Activated T-cell treated with anti-CD3 and anti-CD28 coated beads, Interleukin-2, amount 50 U/mL, for 4 hours (primary cell): ENCODE results near the gene SRSF3. TPM values are rescaled to one million over a fixed set of nuclear protein-coding genes. Genes with fewer than 3 reads are reported as not detected.

Experiments used
- ATAC-seq, 2 donors: fragments of 200-7000 bp; cut with Tn5 transposase; one replicate each; pipeline ENCODE4 v1.10.0; 2021
- DNase-seq: peaks from one replicate; pipeline ENCODE4 v3.0.0-alpha.2; 2020
- H3K27me3 Mint-ChIP-seq: one replicate; pipeline ENCODE4 v1.8.0; 2021; ENCODE audit warnings: low read depth, mixed read lengths
- H3K36me3 Mint-ChIP-seq: one replicate; pipeline ENCODE4 v1.8.0; 2022; ENCODE audit warnings: mixed read lengths; ENCODE audit not compliant: insufficient read depth
- H3K4me1 Mint-ChIP-seq: one replicate; pipeline ENCODE4 v1.8.0; 2021; ENCODE audit warnings: low read depth, mixed read lengths
- H3K4me3 Mint-ChIP-seq: one replicate; pipeline ENCODE4 v1.8.0; 2021; ENCODE audit warnings: mild to moderate bottlenecking, moderate library complexity, mixed read lengths
- H3K9me3 Mint-ChIP-seq: one replicate; pipeline ENCODE4 v1.8.0; 2021; ENCODE audit warnings: mixed read lengths
- total RNA-seq, 3 donors: library from RNA; stranded (reverse); gene quantifications; one replicate each; pipeline ENCODE4 v1.2.1, GENCODE V29; 2021

SRSF3 gene
- total RNA-seq = 100 to 1,000 TPM; 751 to 800 (median 779) TPM

- Mint-ChIP-seq H3K9me3 (no peaks in the 10 kb centered on the region), H3K4me1 (peaks cover 30% of the 10 kb centered on the region), H3K27me3 (no peaks in the 10 kb centered on the region), H3K4me3 (peak within 1 kb of the TSS; percentile 95), H3K36me3 (peaks cover 43% of the 10 kb centered on the region)
- ATAC-seq = peak; percentile 94 to 95
- peak; percentile 92 for DNase-seq
Observed at GRCh38 chr6:36594029-36594815, at the start of gene SRSF3. Gene SRSF3 (plus strand): TSS chr6:36594362. CDS start chr6:36596763, 2,401 bp downstream.

- no peak for ATAC-seq
- peaks cover 60% of the 10 kb centered on the region for H3K4me1 Mint-ChIP-seq
Observed at GRCh38 chr6:36545767-36546307, 48.3 kb upstream of the SRSF3 start.

GRCh38 chr6:36546308-36546919, 47.7 kb upstream of the SRSF3 start:
- Mint-ChIP-seq H3K27me3 (no peaks in the 10 kb centered on the region), H3K36me3 (peaks cover 5% of the 10 kb centered on the region), H3K4me3 (peak overlapping the region; percentile 99), H3K4me1 (peaks cover 55% of the 10 kb centered on the region), H3K9me3 (no peaks in the 10 kb centered on the region)
- ATAC-seq (peak; percentile 9 to 12), DNase-seq (no peak)

More at GRCh38 chr6:36545767-36546307, 48.3 kb upstream of the SRSF3 start:
- Mint-ChIP-seq H3K4me3 (peak overlapping the region; percentile 99), H3K36me3 (peaks cover 5% of the 10 kb centered on the region), H3K27me3 (no peaks in the 10 kb centered on the region), H3K9me3 (no peaks in the 10 kb centered on the region)
- DNase-seq = no peak

- peak; percentile 89 to 90 for ATAC-seq
- no peaks in the 10 kb centered on the region for H3K9me3 Mint-ChIP-seq
Observed at GRCh38 chr6:36546920-36547645, 47.1 kb upstream of the SRSF3 start, which contains the start of gene STK38. Gene STK38 (minus strand): TSS chr6:36547479. CDS start chr6:36540202, 7,277 bp downstream.

GRCh38 chr6:36547646-36548400, 46.3 kb upstream of the SRSF3 start:
- Mint-ChIP-seq H3K36me3 (peaks cover 5% of the 10 kb centered on the region), H3K27me3 (no peaks in the 10 kb centered on the region), H3K4me3 (peak overlapping the region; percentile 99), H3K4me1 (peaks cover 47% of the 10 kb centered on the region), H3K9me3 (no peaks in the 10 kb centered on the region)
- no peak for ATAC-seq
- DNase-seq = no peak

More at GRCh38 chr6:36546920-36547645, 47.1 kb upstream of the SRSF3 start, which contains the start of gene STK38:
- peak; percentile 91 for DNase-seq
- H3K36me3 Mint-ChIP-seq = peaks cover 5% of the 10 kb centered on the region
- H3K27me3 Mint-ChIP-seq = no peaks in the 10 kb centered on the region
- H3K4me1 Mint-ChIP-seq = peaks cover 48% of the 10 kb centered on the region
- peak within 1 kb of the TSS; percentile 99 for H3K4me3 Mint-ChIP-seq

GRCh38 chr6:36548401-36548743, 45.8 kb upstream of the SRSF3 start:
- Mint-ChIP-seq H3K4me1 (peaks cover 42% of the 10 kb centered on the region), H3K27me3 (no peaks in the 10 kb centered on the region), H3K4me3 (peak overlapping the region; percentile 29), H3K36me3 (peaks cover 3% of the 10 kb centered on the region), H3K9me3 (no peaks in the 10 kb centered on the region)
- no peak for DNase-seq
- ATAC-seq = no peak

GRCh38 chr6:36550473-36551000, 43.6 kb upstream of the SRSF3 start:
- no peaks in the 10 kb centered on the region for H3K27me3 Mint-ChIP-seq
- H3K4me1 Mint-ChIP-seq = peaks cover 24% of the 10 kb centered on the region
- DNase-seq (no peak), ATAC-seq (no peak)
- H3K9me3 Mint-ChIP-seq = no peaks in the 10 kb centered on the region
- H3K4me3 Mint-ChIP-seq = no peak overlapping the region
- H3K36me3 Mint-ChIP-seq = no peaks in the 10 kb centered on the region

GRCh38 chr6:36555750-36556252, 38.4 kb upstream of the SRSF3 start:
- ATAC-seq (no peak), DNase-seq (no peak)
- Mint-ChIP-seq H3K27me3 (no peaks in the 10 kb centered on the region), H3K36me3 (no peaks in the 10 kb centered on the region), H3K4me3 (no peak overlapping the region), H3K9me3 (no peaks in the 10 kb centered on the region), H3K4me1 (peaks cover under 1% of the 10 kb centered on the region)

GRCh38 chr6:36556281-36556680, 37.9 kb upstream of the SRSF3 start:
- ATAC-seq (no peak), DNase-seq (no peak)
- Mint-ChIP-seq H3K4me3 (no peak overlapping the region), H3K36me3 (no peaks in the 10 kb centered on the region), H3K9me3 (no peaks in the 10 kb centered on the region), H3K4me1 (no peaks in the 10 kb centered on the region), H3K27me3 (no peaks in the 10 kb centered on the region)

GRCh38 chr6:36559011-36559793, 35.0 kb upstream of the SRSF3 start:
- H3K36me3 Mint-ChIP-seq = no peaks in the 10 kb centered on the region
- no peaks in the 10 kb centered on the region for H3K27me3 Mint-ChIP-seq
- DNase-seq = no peak
- no peaks in the 10 kb centered on the region for H3K4me1 Mint-ChIP-seq
- no peaks in the 10 kb centered on the region for H3K9me3 Mint-ChIP-seq
- H3K4me3 Mint-ChIP-seq = no peak overlapping the region
- ATAC-seq = no peak

- ATAC-seq = no peak
- Mint-ChIP-seq H3K4me3 (no peak overlapping the region), H3K9me3 (no peaks in the 10 kb centered on the region), H3K4me1 (no peaks in the 10 kb centered on the region), H3K36me3 (no peaks in the 10 kb centered on the region), H3K27me3 (no peaks in the 10 kb centered on the region)
- no peak for DNase-seq
Observed at GRCh38 chr6:36560822-36561221, 33.3 kb upstream of the SRSF3 start.

- Mint-ChIP-seq H3K4me1 (no peaks in the 10 kb centered on the region), H3K9me3 (no peaks in the 10 kb centered on the region), H3K36me3 (no peaks in the 10 kb centered on the region), H3K4me3 (no peak overlapping the region), H3K27me3 (no peaks in the 10 kb centered on the region)
- ATAC-seq (no peak), DNase-seq (no peak)
Observed at GRCh38 chr6:36563237-36563927, 30.8 kb upstream of the SRSF3 start.
